T follicular helper cell (primary cell): Measurements from ENCODE around the gene APELA.
"Not testable (repeated sequence)": the region's sequence is repeated elsewhere in the genome, so short reads cannot be mapped to it uniquely, and the experiment has no call there.

Experiments used
- DNase-seq: peaks from one replicate; pipeline ENCODE4 v3.0.0-alpha.2; 2020; ENCODE audit warnings: low read depth
- total RNA-seq, 2 experiments: gene quantifications; one replicate each; lab custom pipeline; 2026; lab: John Stamatoyannopoulos, UW

The APELA gene
- 0 reads per million in 2 experiments for total RNA-seq

- no peak for DNase-seq
Observed at GRCh38 chr4:164876700-164877324, at the start of gene APELA. Gene APELA (plus strand): TSS chr4:164877178. CDS start chr4:164877332, 154 bp downstream.

- DNase-seq, result no peak
Observed at GRCh38 chr4:164828955-164829354, 48.0 kb upstream of the APELA start.

GRCh38 chr4:164846566-164846965 is 30.4 kb upstream of the APELA start:
- DNase-seq, result no peak

GRCh38 chr4:164847016-164847415 is 30.0 kb upstream of the APELA start:
- no peak for DNase-seq

GRCh38 chr4:164847967-164848649 is 28.9 kb upstream of the APELA start:
- no peak for DNase-seq

- no peak for DNase-seq
Observed at GRCh38 chr4:164856396-164856795, 20.6 kb upstream of the APELA start.

GRCh38 chr4:164866817-164867490 is 10.0 kb upstream of the APELA start:
- no peak for DNase-seq

- no peak for DNase-seq
Observed at GRCh38 chr4:164871673-164872072, 5.3 kb upstream of the APELA start.

- DNase-seq, result no peak
Observed at GRCh38 chr4:164872481-164872880, 4.5 kb upstream of the APELA start.

GRCh38 chr4:164874789-164875188 is 2.2 kb upstream of the APELA start:
- no peak for DNase-seq

GRCh38 chr4:164880489-164881262 is 3.7 kb downstream of the APELA start:
- no peak for DNase-seq

- no peak for DNase-seq
Observed at GRCh38 chr4:164888096-164888715, 11.2 kb downstream of the APELA start.

- DNase-seq, result no peak
Observed at GRCh38 chr4:164890691-164891090, 13.7 kb downstream of the APELA start.

- no peak for DNase-seq
Observed at GRCh38 chr4:164892018-164892417, 15.0 kb downstream of the APELA start.

GRCh38 chr4:164894702-164895101 is 17.7 kb downstream of the APELA start:
- DNase-seq, result no peak

- no peak for DNase-seq
Observed at GRCh38 chr4:164902608-164903007, 25.6 kb downstream of the APELA start.

- no peak for DNase-seq
Observed at GRCh38 chr4:164904336-164904735, 27.4 kb downstream of the APELA start.

GRCh38 chr4:164904941-164905340 is 28.0 kb downstream of the APELA start:
- DNase-seq, result no peak

- DNase-seq, result no peak
Observed at GRCh38 chr4:164906368-164906767, 29.4 kb downstream of the APELA start.

- not testable (repeated sequence) for DNase-seq
Observed at GRCh38 chr4:164913506-164913905, 36.5 kb downstream of the APELA start.

GRCh38 chr4:164918956-164919355 is 42.0 kb downstream of the APELA start:
- no peak for DNase-seq
